ENCODE data around the gene NPIPA1.
"Not testable (repeated sequence)": the region's sequence is repeated elsewhere in the genome, so short reads cannot be mapped to it uniquely, and the experiment has no call there.

- not testable (repeated sequence) for TF ChIP-seq EZH2 (IDR thresholded peaks at IDR 0.05; ENCODE audit: insufficient read depth, poor library complexity, severe bottlenecking); EZH2phosphoT487 (IDR thresholded peaks at IDR 0.05; ENCODE audit: insufficient read depth, low read depth)
These were observed 36.6 kb downstream of the NPIPA1 start for GRCh38 chr16:14973785-14974322.
